Endothelial cell of umbilical vein (primary cell): ENCODE results near the gene TNIK. TPM values are rescaled to one million over a fixed set of nuclear protein-coding genes. Genes with fewer than 3 reads are reported as not detected.

Experiments used
- BruUV-seq: library from RNA; stranded (reverse); fragments of 400-500 nt; replicated peaks from 2 replicates; lab custom pipeline; 2021; lab: Mats Ljungman, UMichigan
- CTCF ChIA-PET: fragments of 300-600, 350-600 bp; sonication (Branson Sonifier 250); formaldehyde crosslinking; loops from one replicate; lab custom pipeline; 2021; ENCODE audit warnings: antibody characterized with exemption, inconsistent platforms; lab: Charles Lee
- POLR2A ChIA-PET: fragments of 300-600, 350-600 bp; sonication (Branson Sonifier 250); formaldehyde crosslinking; loops from one replicate; lab custom pipeline; 2021; ENCODE audit warnings: antibody characterized with exemption, inconsistent platforms; lab: Charles Lee
- DNase-seq: peaks from one replicate; pipeline ENCODE4 v3.0.0-alpha.2; 2011; ENCODE audit warnings: low read depth, low spot score
- FAIRE-seq: peaks from 2 replicates; lab custom pipeline; 2011; peaks lifted over from hg19 to GRCh38; lab: Jason Lieb, UNC
- H2AFZ ChIP-seq: 2 replicates; pipeline ENCODE4 v1.6.0; 2012; ENCODE audit warnings: low read depth, low read length, control low read depth, inconsistent platforms
- H3K27ac ChIP-seq: 2 replicates; pipeline ENCODE4 v1.5.1; 2011; ENCODE audit warnings: low read depth, mild to moderate bottlenecking, control low read depth, low read length, moderate library complexity; ENCODE audit not compliant: insufficient read depth
- H3K27me3 ChIP-seq, 2 experiments: 2 replicates each; pipeline versions ENCODE4 v1.6.0 to v1.6.1; 2011; ENCODE audit warnings: low read length in 2 of 2, mixed read lengths in 1 of 2; ENCODE audit not compliant: control insufficient read depth in 2 of 2, insufficient read depth in 2 of 2
- H3K36me3 ChIP-seq, 2 experiments: 2 replicates in 1 of 2; 3 replicates in 1 of 2; pipeline ENCODE4 v1.5.1; 2011; ENCODE audit warnings: low read length in 2 of 2, mild to moderate bottlenecking in 1 of 2, moderate library complexity in 1 of 2; ENCODE audit not compliant: control insufficient read depth in 2 of 2, insufficient read depth in 2 of 2; ENCODE audit errors: extremely low read depth in 1 of 2
- H3K4me1 ChIP-seq: 3 replicates; pipeline ENCODE4 v1.5.1; 2011; ENCODE audit warnings: mild to moderate bottlenecking, low read length; ENCODE audit not compliant: control insufficient read depth, insufficient read depth; ENCODE audit errors: extremely low read depth
- H3K4me2 ChIP-seq: 2 replicates; pipeline ENCODE4 v1.6.1; 2011; ENCODE audit warnings: low read length, control low read depth, mixed read lengths; ENCODE audit not compliant: insufficient read depth
- H3K4me3 ChIP-seq, 3 experiments: fragments of 200-600 bp in 1 of 3; sonication (generic), shearing (Covaris generic) in 1 of 3; replicated peaks in 1 of 3; 2 replicates each; pipeline ENCODE4 v1.5.1; 2011 to 2016; ENCODE audit warnings: control low read depth in 3 of 3, low read length in 3 of 3, mild to moderate bottlenecking in 2 of 3, inconsistent platforms in 1 of 3, low read depth in 1 of 3, moderate library complexity in 1 of 3; ENCODE audit not compliant: insufficient read depth in 1 of 3
- H3K79me2 ChIP-seq: 2 replicates; pipeline ENCODE4 v1.6.0; 2012; ENCODE audit warnings: low read length, inconsistent platforms; ENCODE audit not compliant: control insufficient read depth, insufficient read depth
- H3K9ac ChIP-seq: replicated peaks from 2 replicates; pipeline ENCODE3; 2011; ENCODE audit warnings: low read length, control low read depth; ENCODE audit not compliant: insufficient read depth; ENCODE audit errors: extremely low read depth
- H3K9me1 ChIP-seq: replicated peaks from 3 replicates; pipeline ENCODE4 v1.6.0; 2011; ENCODE audit warnings: mild to moderate bottlenecking, low read length; ENCODE audit not compliant: control insufficient read depth, insufficient read depth; ENCODE audit errors: extremely low read depth
- H3K9me3 ChIP-seq: replicated peaks from 2 replicates; pipeline ENCODE4 v1.5.1; 2012; ENCODE audit warnings: low read length, inconsistent platforms; ENCODE audit not compliant: control insufficient read depth, insufficient read depth
- H4K20me1 ChIP-seq: replicated peaks from 2 replicates; pipeline ENCODE3; 2011; ENCODE audit warnings: mild to moderate bottlenecking, low read length; ENCODE audit not compliant: control insufficient read depth, insufficient read depth; ENCODE audit errors: extremely low read depth
- EZH2 ChIP-seq: IDR thresholded peaks from 2 replicates; pipeline ENCODE4 v1.6.1; 2012; ENCODE audit warnings: borderline replicate concordance, low read depth, mild to moderate bottlenecking, moderate library complexity, low read length, inconsistent platforms; ENCODE audit not compliant: severe bottlenecking
- FOS ChIP-seq: IDR thresholded peaks from 2 replicates; pipeline ENCODE4 v1.6.1; 2011; ENCODE audit warnings: mild to moderate bottlenecking, low read length, moderate library complexity, borderline replicate concordance; ENCODE audit not compliant: insufficient read depth
- GATA2 ChIP-seq: IDR thresholded peaks from 2 replicates; pipeline ENCODE4 v1.7.0; 2011; ENCODE audit warnings: low read depth, mild to moderate bottlenecking, moderate library complexity, mixed read lengths, low read length; ENCODE audit not compliant: insufficient read length, insufficient read depth
- JUN ChIP-seq: IDR thresholded peaks from 2 replicates; pipeline ENCODE4 v1.6.1; 2011; ENCODE audit warnings: borderline replicate concordance, low read depth; ENCODE audit not compliant: insufficient read length, insufficient read depth
- MAX ChIP-seq: IDR thresholded peaks from 2 replicates; pipeline ENCODE4 v1.6.1; 2011; ENCODE audit not compliant: insufficient read depth, insufficient read length
- MYC ChIP-seq: IDR thresholded peaks from one replicate; pipeline ENCODE4 v1.6.1; 2011; ENCODE audit warnings: mild to moderate bottlenecking, low read depth, low read length
- POLR2A ChIP-seq: IDR thresholded peaks from 2 replicates; pipeline ENCODE4 v1.6.1; 2012; ENCODE audit warnings: low read depth, mild to moderate bottlenecking, control low read depth, low read length
- POLR2AphosphoS5 ChIP-seq: IDR thresholded peaks from 2 replicates; pipeline ENCODE4 v1.6.1; 2012; ENCODE audit warnings: low read depth, mild to moderate bottlenecking, control low read depth, low read length, moderate library complexity; ENCODE audit not compliant: insufficient read depth
- dilution Hi-C: fragments of 300-500 bp; cut with MboI; formaldehyde crosslinking; loops from one replicate; pipeline ENCODE4 v1.15.0; 2019; ENCODE audit warnings: low sequenced_read_pairs; ENCODE audit not compliant: extremely low pct_ligation_motif_present
- intact Hi-C: fragments of 100-400 bp; cut with micrococcal nuclease; formaldehyde crosslinking; loops from one replicate; pipeline ENCODE4 v1.10.0; 2022
- polyA plus RNA-seq, 4 experiments: library from polyadenylated mRNA; depleted of rRNA in 3 of 4; stranded (reverse) in 3 of 4; unstranded in 1 of 4; fragments of >200 nt; gene quantifications; 2 replicates each; pipeline versions ENCODE4 v1.2.1 to v1.2.3, GENCODE V29; 2011 to 2012; ENCODE audit warnings: missing spikeins in 1 of 4
- total RNA-seq: library from RNA; stranded (reverse); gene quantifications from 2 replicates; pipeline ENCODE4 v1.2.3, GENCODE V29; 2021
- TF ChIP-seq, protein P1 (sequence below), 2 donors: IDR thresholded peaks; 1 replicate in 1 of 2; 2 replicates in 1 of 2; pipeline ENCODE4 v1.5.1; 2011; ENCODE audit warnings: low read length in 2 of 2, mild to moderate bottlenecking in 2 of 2, moderate library complexity in 2 of 2, control low read depth in 1 of 2, inconsistent platforms in 1 of 2, low read depth in 1 of 2; ENCODE audit not compliant: insufficient read depth in 1 of 2; ENCODE audit errors: extremely low read depth in 1 of 2

Gene TNIK
- total and polyA plus RNA-seq, 2 donors (not counting 3 experiments of a cell fraction or from before 2014, with no cell fraction given), result 10.9 to 39.7 TPM

- H3K9ac ChIP-seq, result no peak overlapping the region
- H3K27ac ChIP-seq, result no peak overlapping the region
- intact Hi-C loops (no loop called here), dilution Hi-C loops (no loop called here)
- H3K4me1 ChIP-seq, result no peaks in the 10 kb centered on the region
- H3K36me3 ChIP-seq, result no peaks in the 10 kb centered on the region
- DNase-seq, result no peak
- H3K79me2 ChIP-seq, result no peaks in the 10 kb centered on the region
- no TSS peak for BruUV-seq
- H3K27me3 ChIP-seq, result no peaks in the 10 kb centered on the region
- H3K9me3 ChIP-seq, result no peaks in the 10 kb centered on the region
- POLR2A ChIA-PET, result no interaction called here
- H3K9me1 ChIP-seq, result no peaks in the 10 kb centered on the region
- no peak for FAIRE-seq
- no peak overlapping the region for H2AFZ ChIP-seq
- no peak for TF ChIP-seq EZH2
- TF ChIP-seq, protein P1, sequence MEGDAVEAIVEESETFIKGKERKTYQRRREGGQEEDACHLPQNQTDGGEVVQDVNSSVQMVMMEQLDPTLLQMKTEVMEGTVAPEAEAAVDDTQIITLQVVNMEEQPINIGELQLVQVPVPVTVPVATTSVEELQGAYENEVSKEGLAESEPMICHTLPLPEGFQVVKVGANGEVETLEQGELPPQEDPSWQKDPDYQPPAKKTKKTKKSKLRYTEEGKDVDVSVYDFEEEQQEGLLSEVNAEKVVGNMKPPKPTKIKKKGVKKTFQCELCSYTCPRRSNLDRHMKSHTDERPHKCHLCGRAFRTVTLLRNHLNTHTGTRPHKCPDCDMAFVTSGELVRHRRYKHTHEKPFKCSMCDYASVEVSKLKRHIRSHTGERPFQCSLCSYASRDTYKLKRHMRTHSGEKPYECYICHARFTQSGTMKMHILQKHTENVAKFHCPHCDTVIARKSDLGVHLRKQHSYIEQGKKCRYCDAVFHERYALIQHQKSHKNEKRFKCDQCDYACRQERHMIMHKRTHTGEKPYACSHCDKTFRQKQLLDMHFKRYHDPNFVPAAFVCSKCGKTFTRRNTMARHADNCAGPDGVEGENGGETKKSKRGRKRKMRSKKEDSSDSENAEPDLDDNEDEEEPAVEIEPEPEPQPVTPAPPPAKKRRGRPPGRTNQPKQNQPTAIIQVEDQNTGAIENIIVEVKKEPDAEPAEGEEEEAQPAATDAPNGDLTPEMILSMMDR (IDR thresholded peaks at IDR 0.05; ENCODE audit: extremely low read depth in 1 of 2, insufficient read depth in 1 of 2, low read depth in 1 of 2, low read length in 2 of 2), result no peak
- no peak for TF ChIP-seq JUN
- TF ChIP-seq GATA2, result no peak
- no peak for TF ChIP-seq FOS
- no peak for TF ChIP-seq POLR2A
- TF ChIP-seq POLR2AphosphoS5, result no peak
- no peak for TF ChIP-seq MYC
- no peak for TF ChIP-seq MAX
- H4K20me1 ChIP-seq, result no peaks in the 10 kb centered on the region
- CTCF ChIA-PET, result no interaction called here
- H3K4me3 ChIP-seq, result no peak overlapping the region
- H3K4me2 ChIP-seq, result no peak overlapping the region
Measured at GRCh38 chr3:171487382-171487781, 27.2 kb upstream of the TNIK start.
